ENCODE measurements around the gene PMS2. TPM values are rescaled to one million over a fixed set of nuclear protein-coding genes. Genes with fewer than 3 reads are reported as not detected.
"Not testable (repeated sequence)": the region's sequence is repeated elsewhere in the genome, so short reads cannot be mapped to it uniquely, and the experiment has no call there.

The PMS2 gene
- total RNA-seq, 2 experiments from 2014 or later: 19.4 to 19.8 TPM

DNA sequence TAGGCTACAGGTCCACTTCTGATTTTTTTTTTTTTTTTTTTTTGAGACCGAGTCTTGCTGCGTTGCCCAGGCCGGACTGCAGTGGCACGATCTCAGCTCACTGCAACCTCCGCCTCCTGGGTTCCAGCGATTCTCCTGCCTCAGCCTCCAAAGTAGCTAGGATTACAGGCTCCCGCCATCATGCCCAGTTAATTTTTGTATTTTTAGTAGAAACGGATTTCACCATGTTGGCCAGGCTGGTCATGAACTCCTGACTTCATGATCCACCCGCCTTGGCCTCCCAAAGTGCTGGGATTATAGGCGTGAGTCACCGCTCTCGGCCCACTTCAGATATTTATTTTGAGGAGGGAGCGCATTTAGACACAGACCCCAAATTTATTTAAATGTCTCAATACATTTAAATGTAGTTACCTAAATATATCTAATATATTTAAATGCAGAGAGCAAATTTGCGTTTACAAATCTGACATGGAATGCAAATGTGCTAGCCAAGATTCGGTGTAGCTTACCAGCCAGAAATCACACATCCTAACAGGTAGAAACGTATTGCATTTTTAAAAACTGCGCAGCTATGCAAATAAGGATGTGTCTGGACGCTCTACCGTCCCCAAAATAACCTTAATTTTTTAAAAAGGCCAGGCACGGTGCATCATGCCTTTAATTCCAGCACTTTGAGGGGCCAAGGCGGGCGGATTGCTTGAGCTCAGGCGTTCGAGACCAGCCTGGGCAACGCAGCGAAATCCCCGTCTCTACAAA, 836 bp downstream of the PMS2 start:
- H3K9me3 Mint-ChIP-seq; H3K27me3 Mint-ChIP-seq (ENCODE audit: low read depth); DNase-seq: not testable (repeated sequence)
- Mint-ChIP-seq H3K27ac (peak overlapping the region; percentile 60), H3K36me3 (ENCODE audit: low read depth) (peaks cover 12% of the 10 kb centered on the region), H3K4me3 (peak overlapping the region; percentile 87), H3K4me1 (ENCODE audit: low read depth) (peaks cover 42% of the 10 kb centered on the region)
- CTCF ChIA-PET: interaction anchor here (1.0 to 2.0 kb wide), 3 partner anchors 11 to 164 kb away, joined by 3 to 13 read pairs (median 4); no protein-coding TSS in a partner anchor
- intact Hi-C loops (cut with micrococcal nuclease): loop anchor here (5.0 to 10.0 kb wide), 3 partner anchors 429 to 1174 kb away; partner anchors contain the start of gene C1GALT1

DNA sequence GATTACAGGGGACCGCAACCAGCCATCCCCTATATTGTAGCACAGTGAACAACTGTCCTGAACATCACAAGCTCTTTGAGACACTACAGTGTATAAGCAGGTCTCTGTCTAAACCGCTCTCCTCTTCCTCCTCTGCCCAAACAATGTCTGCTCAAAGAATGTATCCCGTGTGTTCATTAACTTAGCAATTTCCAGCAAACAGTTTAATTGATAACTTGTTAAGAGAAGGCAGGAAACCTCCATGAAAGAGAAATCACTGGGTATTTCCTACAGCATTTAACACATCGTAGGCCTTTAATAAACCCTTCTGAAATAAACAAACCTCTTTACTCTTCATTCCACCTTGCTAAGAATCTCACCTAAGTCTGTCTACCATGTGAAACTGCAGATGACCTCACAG, 1.5 kb downstream of the PMS2 start:
- DNase-seq: no peak
- Mint-ChIP-seq H3K36me3 (ENCODE audit: low read depth) (peaks cover 12% of the 10 kb centered on the region), H3K4me3 (peak overlapping the region; percentile 65), H3K27me3 (ENCODE audit: low read depth) (no peaks in the 10 kb centered on the region), H3K27ac (peak overlapping the region; percentile 60), H3K4me1 (ENCODE audit: low read depth) (peaks cover 37% of the 10 kb centered on the region), H3K9me3 (no peaks in the 10 kb centered on the region)
- CTCF ChIA-PET: interaction anchor here (2.0 kb wide), 1 partner anchor 10 kb away, joined by 13 read pairs; no protein-coding TSS in a partner anchor
- intact Hi-C loops (cut with micrococcal nuclease): loop anchor here (5.0 to 10.0 kb wide), 3 partner anchors 430 to 1175 kb away; partner anchors contain the start of gene C1GALT1

DNA sequence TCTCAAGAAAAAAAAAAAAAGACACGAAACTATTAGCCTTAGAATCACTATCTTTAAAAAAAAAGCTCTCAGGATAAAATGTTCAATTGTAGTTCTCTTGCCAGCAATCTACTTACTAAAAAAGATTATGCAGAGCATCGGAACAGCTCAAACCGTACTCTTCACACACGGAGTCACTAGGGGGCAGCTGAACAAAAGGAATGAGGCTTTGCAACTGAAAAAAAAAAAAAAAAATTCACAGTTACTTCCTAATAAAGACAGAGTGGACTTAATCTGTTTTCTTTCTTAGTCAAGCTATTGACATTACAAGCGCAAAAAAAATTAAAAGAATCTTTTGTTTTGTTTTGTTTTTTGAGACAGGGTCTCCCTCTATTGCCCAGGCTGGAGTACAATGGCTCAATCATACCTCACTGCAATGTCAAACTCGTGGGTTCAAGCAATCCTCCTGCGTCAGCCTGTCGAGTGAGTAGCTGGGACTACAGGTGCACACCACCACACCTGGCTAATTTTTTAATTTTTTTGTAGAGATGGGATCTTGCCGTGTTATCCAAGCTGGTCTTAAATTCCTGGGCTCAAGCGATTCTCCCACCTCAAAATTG, 11.5 kb downstream of the PMS2 start:
- intact Hi-C loops (cut with micrococcal nuclease): loop anchor here (1.0 kb wide), 1 partner anchor 325 kb away; no protein-coding TSS in a partner anchor

DNA sequence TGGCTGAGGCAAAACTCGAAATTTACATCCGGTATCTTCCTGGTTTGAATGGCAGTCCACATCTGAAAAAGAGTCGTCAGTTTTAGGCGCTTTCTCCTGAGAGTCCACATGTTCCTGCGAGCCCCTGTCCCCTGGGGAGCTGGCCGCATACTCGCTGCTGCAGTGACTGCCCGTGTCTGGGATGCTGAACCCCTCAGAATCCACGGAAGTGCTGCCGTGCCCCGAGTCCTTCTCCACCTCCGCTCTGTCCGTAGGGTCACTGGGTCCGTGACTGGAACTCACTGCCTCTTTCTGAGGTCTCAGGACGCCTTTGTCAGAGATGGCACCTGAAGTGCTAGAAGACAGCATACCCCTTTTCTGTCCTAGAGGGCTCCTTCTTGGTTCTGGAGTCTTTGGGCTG, 21.8 kb downstream of the PMS2 start:
- H3K9me3 Mint-ChIP-seq; H3K4me1 Mint-ChIP-seq (ENCODE audit: low read depth); H3K4me3 Mint-ChIP-seq; DNase-seq; H3K27me3 Mint-ChIP-seq (ENCODE audit: low read depth); H3K27ac Mint-ChIP-seq: not testable (repeated sequence)
- CTCF ChIA-PET: interaction anchor here (1.1 kb wide), 1 partner anchor 40 kb away, joined by 3 read pairs; no protein-coding TSS in a partner anchor
- H3K36me3 Mint-ChIP-seq (ENCODE audit: low read depth): peaks cover 18% of the 10 kb centered on the region
- intact Hi-C loops (cut with micrococcal nuclease): loop anchor here (10.0 kb wide), 1 partner anchor 132 kb away; no protein-coding TSS in a partner anchor

More for the DNA sequence above, 11.5 kb downstream of the PMS2 start:
- no peaks in the 10 kb centered on the region for H3K4me1 Mint-ChIP-seq (ENCODE audit: low read depth)
- H3K27me3 Mint-ChIP-seq (ENCODE audit: low read depth): no peaks in the 10 kb centered on the region
- H3K4me3 Mint-ChIP-seq: no peak overlapping the region
- H3K9me3 Mint-ChIP-seq: no peaks in the 10 kb centered on the region
- peaks cover 27% of the 10 kb centered on the region for H3K36me3 Mint-ChIP-seq (ENCODE audit: low read depth)
- H3K27ac Mint-ChIP-seq: no peak overlapping the region
- peak; percentile 57 for DNase-seq
- CTCF ChIA-PET: interaction anchor here (0.6 to 1.3 kb wide), 10 partner anchors 9 to 440 kb away, joined by 3 to 13 read pairs (median 4); partner anchors contain the start of genes AIMP2 and PMS2

DNA sequence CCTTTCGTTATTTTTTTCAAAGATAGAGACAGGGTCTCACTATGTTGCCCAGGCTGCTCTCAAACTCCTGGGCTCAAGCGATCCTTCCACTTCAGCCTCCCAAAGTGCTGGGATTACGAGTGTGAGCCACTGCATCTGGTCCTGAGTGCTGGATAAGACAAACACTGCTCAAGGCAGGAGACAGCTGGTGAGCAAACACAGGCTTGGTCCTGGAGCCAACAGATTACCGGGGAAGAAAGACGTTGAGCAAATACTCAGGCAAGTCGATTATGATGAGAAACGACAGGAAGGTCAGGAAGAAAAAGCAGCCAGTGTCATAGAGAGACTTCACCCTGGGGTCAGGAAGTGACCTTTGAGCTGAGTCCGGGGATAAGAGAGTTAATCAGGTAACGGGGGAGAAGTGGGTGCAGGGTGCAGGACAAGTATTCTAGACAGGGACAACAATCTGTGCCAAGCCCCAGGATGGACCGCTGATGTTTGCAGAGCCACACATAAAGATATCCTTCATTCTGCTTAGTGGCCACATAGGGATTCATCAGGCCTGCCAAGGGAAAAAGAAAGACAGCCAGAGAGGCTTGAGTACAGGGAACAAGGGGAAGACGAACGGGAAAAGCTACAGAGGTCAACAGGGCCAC, 29.1 kb downstream of the PMS2 start:
- peaks cover 11% of the 10 kb centered on the region for H3K36me3 Mint-ChIP-seq (ENCODE audit: low read depth)
- DNase-seq; H3K9me3 Mint-ChIP-seq; H3K4me3 Mint-ChIP-seq; H3K27ac Mint-ChIP-seq; H3K4me1 Mint-ChIP-seq (ENCODE audit: low read depth); CTCF ChIA-PET; H3K27me3 Mint-ChIP-seq (ENCODE audit: low read depth): not testable (repeated sequence)
- intact Hi-C loops (cut with micrococcal nuclease): loop anchor here (10.0 kb wide), 1 partner anchor 125 kb away; no protein-coding TSS in a partner anchor

DNA sequence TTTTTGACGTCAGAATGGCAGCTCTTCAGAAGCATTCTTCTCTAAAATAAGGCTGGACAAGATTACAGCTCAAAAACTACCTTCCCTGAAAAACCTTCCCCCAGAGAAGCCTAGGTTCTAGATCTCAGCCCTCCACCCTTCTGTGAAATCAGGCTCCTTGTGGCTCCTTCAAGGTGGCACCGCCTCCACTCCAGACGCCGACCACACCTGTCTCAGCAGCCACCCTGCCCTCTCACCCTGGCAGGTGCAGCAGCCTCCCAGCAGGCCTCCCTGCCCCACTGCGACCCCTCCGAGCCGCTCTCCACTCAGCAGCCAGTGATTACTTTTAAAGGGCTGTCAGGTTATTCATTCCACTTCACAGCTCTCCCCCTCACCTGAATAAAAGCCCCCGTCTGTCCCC, 35.3 kb downstream of the PMS2 start:
- CTCF ChIA-PET; H3K36me3 Mint-ChIP-seq (ENCODE audit: low read depth); H3K9me3 Mint-ChIP-seq; DNase-seq; H3K4me1 Mint-ChIP-seq (ENCODE audit: low read depth); H3K27ac Mint-ChIP-seq; H3K4me3 Mint-ChIP-seq; H3K27me3 Mint-ChIP-seq (ENCODE audit: low read depth); intact Hi-C loops (cut with micrococcal nuclease): not testable (repeated sequence)

DNA sequence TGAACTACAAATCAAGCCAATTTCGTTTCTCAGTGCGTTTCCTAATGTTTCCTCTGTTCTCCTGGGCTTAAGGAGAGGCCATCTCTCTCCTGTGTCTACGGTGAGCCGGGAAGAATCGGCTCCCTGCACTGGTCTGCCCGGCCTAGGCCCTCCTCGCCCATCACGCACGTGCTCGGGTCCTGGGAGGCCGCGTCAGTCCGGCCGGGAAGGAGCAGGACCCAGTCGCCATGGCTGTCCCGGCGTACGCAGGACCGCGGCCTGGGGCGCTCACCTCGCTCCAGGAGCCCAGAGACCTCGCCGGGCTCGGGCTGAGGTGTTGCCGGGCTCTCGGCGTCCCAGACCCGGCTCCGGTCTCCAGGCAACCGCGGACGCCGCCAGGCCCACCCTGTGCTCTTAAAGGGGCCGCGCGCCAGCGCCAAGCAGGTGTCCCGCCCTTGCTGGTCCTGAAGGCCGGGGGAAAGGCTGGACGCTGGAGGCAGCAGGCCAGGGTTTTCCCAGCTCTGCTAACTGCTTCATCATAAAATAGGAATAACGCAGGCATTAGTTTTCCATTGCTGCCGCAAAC, 38.4 kb downstream of the PMS2 start, which contains the start of gene RSPH10B:
Gene RSPH10B, minus strand, starts transcription at position 343 of the 565 bp plus-strand sequence. CDS start 3,573 bp downstream, outside the sequence.
- H3K36me3 Mint-ChIP-seq (ENCODE audit: low read depth); H3K9me3 Mint-ChIP-seq; H3K4me1 Mint-ChIP-seq (ENCODE audit: low read depth); CTCF ChIA-PET; H3K27me3 Mint-ChIP-seq (ENCODE audit: low read depth); intact Hi-C loops (cut with micrococcal nuclease); DNase-seq; H3K27ac Mint-ChIP-seq; H3K4me3 Mint-ChIP-seq: not testable (repeated sequence)

DNA sequence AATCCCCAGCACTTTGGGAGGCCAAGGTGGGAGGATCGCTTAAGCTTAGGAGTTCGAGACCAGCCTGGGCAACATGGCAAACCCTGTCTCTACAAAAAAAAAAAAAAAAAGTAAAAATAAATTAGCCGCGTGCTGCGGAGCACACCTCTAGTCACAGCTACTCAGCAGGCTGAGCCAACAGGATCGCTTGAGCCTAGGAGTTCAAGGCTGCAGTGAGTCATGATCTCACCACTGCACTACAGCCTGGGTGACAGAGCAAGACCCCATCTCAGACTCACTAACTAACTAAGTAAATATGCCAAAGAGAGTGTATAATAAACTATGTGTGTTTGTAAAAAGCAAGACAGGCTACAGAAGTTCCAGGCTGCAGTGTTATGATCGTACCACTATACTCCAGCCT, 45.0 kb downstream of the PMS2 start:
- H3K27me3 Mint-ChIP-seq (ENCODE audit: low read depth); intact Hi-C loops (cut with micrococcal nuclease); H3K4me3 Mint-ChIP-seq; H3K36me3 Mint-ChIP-seq (ENCODE audit: low read depth); CTCF ChIA-PET; H3K9me3 Mint-ChIP-seq; H3K27ac Mint-ChIP-seq; DNase-seq; H3K4me1 Mint-ChIP-seq (ENCODE audit: low read depth): not testable (repeated sequence)

DNA sequence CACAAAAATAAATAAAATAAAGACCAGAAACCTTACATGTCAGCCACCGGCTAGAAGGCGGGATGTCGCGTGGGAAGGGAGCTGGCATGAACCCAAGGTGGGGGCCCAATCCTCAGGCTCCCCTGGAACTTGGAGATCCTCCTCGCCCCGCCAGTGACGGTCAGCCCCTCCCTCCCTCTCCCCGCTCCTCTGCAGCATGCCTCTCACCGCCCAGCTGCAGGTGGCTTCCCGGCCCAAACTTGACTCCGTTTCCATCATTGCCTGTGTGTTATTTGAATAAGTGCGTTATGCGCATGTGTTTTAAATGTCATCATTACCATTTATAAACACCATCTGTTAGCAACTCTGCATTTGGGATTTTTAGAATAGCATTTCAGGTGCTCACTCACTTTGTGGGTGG, 45.6 kb downstream of the PMS2 start:
- H3K27ac Mint-ChIP-seq; H3K4me3 Mint-ChIP-seq; CTCF ChIA-PET; DNase-seq; H3K9me3 Mint-ChIP-seq; H3K27me3 Mint-ChIP-seq (ENCODE audit: low read depth); H3K36me3 Mint-ChIP-seq (ENCODE audit: low read depth); H3K4me1 Mint-ChIP-seq (ENCODE audit: low read depth); intact Hi-C loops (cut with micrococcal nuclease): not testable (repeated sequence)

DNA sequence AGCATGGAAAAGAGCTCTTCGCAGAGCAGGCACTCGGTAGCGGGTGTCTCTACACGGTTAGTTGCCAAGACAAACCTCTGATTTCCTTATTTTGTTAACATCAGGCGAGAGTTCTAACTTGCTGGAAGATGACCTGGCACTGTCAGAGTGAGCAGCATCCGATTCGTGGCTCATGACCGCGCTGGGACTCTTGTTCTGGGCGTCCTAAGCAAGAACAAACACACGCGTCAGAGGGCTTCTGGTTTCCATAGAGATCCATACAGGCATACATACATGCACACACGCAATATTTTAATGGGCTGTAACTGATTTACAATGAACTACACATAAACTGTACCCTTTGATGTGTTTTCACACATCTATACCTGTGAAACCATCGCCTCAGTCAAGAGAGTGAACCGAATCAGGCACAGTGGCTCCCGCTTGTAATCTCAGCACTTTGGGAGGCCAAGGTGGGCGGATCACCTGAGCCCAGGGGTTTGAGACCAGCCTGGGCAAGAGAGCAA, 73.9 kb downstream of the PMS2 start:
- DNase-seq; intact Hi-C loops (cut with micrococcal nuclease); H3K4me1 Mint-ChIP-seq (ENCODE audit: low read depth); H3K9me3 Mint-ChIP-seq; H3K27ac Mint-ChIP-seq; H3K4me3 Mint-ChIP-seq; CTCF ChIA-PET; H3K27me3 Mint-ChIP-seq (ENCODE audit: low read depth); H3K36me3 Mint-ChIP-seq (ENCODE audit: low read depth): not testable (repeated sequence)

DNA sequence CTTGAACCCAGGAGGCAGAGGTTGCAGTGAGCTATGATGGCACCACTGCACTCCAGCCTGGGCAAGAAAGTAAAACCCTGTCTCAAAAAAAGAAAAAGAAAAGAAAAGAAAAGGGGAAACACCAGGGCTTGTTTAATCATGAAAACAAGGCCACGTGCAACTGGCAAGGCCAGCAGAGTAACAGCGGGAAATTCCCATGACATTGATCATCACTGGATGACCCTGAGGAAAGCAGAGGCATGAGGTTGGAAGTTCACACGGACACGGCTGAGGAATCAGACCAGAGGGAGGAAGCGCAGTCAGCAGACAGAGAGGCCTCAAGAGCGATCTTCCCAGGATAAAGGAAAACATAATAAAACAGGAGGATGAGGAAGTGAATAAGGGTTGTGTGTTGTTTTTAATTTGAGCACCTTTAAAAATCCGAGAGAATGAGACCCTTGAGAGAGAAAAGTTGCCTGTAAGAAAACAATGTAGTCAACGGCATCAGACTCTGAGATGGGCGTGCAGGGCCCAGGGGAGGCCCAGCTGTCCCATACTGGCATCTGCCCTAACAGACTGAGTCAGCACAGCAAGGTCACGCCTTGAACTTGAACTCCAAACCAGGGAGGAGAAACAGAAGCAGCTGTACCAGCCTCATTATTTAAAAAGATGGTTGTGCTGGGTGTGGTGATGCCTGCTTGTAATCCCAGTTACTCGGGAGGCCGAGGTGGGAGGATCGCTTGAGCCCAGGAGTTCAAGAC, 76.8 kb downstream of the PMS2 start:
- H3K27ac Mint-ChIP-seq; DNase-seq; H3K4me3 Mint-ChIP-seq; H3K27me3 Mint-ChIP-seq (ENCODE audit: low read depth); H3K9me3 Mint-ChIP-seq; H3K36me3 Mint-ChIP-seq (ENCODE audit: low read depth); CTCF ChIA-PET; H3K4me1 Mint-ChIP-seq (ENCODE audit: low read depth); intact Hi-C loops (cut with micrococcal nuclease): not testable (repeated sequence)
